Measurements from ENCODE around the gene RIPK4. TPM values are rescaled to one million over a fixed set of nuclear protein-coding genes. Genes with fewer than 3 reads are reported as not detected.
"Not testable (repeated sequence)": the region's sequence is repeated elsewhere in the genome, so short reads cannot be mapped to it uniquely, and the experiment has no call there.

The RIPK4 gene
- total RNA-seq, 1 donor from 2014 or later, result under 0.01 TPM

- no peak for DNase-seq (ENCODE audit: low read depth in 2 of 2)
Observed at GRCh38 chr21:41717573-41718330, 49.1 kb downstream of the RIPK4 start.

GRCh38 chr21:41716751-41717150 is 50.1 kb downstream of the RIPK4 start:
- DNase-seq (ENCODE audit: low read depth in 2 of 2), result no peak

DNA sequence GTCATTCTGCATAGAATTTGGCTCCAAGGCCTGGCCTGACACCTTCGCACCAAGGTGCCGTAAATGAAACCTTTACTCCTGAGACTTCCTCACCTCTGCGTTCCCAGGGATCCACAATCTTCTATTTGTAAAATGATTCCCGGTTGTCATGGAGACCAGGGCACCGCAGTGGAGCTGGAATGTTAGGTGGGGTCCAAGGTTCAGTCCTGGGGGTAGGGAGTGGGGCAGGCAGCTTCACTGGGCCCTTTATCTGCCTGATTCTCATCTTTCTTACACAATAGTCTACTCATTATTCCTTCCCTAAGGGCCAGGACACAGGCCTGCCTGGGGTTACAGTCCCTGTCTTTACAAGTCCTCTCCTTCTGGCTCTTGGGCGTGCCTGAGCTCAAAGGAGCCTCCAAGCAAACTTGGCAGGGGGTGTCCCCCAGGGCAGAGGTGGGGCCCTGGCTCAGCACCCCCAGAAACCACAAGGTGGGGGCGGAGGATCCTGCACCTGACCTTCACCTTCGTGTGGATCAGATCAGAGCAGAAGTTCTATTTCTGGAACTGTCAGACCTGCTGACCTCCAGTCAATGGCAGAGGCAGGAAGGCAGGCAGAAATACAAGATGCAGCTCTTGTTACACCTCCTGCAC is 51.1 kb downstream of the RIPK4 start:
- DNase-seq (ENCODE audit: low read depth in 2 of 2), result no peak

GRCh38 chr21:41714299-41714865 is 52.5 kb downstream of the RIPK4 start:
- not testable (repeated sequence) for DNase-seq (ENCODE audit: low read depth in 2 of 2)

DNA sequence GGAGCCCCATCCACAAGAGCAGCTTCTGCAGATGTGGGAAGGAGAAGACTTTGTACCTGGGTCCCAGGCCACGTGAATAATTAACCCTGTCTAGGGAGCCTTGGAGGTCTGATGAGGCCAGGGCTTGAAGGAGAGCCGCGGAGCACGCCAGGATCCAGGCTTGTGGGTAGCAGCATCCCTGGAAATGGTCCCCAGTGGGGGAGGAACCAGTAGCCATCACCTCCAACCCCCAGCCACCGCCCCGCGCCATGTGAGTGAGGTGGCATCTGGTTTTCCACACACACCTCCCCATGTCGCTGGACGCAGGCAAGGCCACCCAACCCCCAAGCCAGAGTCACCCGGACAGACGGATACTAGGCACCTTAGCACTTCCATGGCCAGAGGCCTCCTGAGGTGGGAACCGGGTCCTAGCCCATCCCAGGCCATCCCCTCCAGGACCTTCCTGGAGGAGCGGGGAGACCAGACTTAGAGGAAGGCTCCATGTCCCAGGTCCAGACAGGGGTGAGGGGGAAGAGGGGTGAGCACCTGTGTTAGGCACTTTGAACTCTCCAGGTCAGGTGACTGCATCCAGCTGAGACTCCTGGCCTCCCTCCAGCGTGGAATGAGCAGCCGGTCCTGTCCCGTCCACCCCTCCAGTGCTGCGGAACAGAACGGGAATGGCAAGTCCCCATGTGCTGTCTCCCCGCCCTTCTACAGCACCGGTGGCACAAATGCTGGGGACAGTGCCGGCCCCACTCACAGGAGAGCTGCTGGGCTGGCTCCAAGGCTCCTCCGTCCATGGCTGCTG is 53.2 kb downstream of the RIPK4 start:
- no peak for DNase-seq (ENCODE audit: low read depth in 2 of 2)

- DNase-seq (ENCODE audit: low read depth in 2 of 2), result no peak
Observed at GRCh38 chr21:41712730-41713129, 54.1 kb downstream of the RIPK4 start.

GRCh38 chr21:41712201-41712600 is 54.7 kb downstream of the RIPK4 start:
- DNase-seq (ENCODE audit: low read depth in 2 of 2), result no peak

DNA sequence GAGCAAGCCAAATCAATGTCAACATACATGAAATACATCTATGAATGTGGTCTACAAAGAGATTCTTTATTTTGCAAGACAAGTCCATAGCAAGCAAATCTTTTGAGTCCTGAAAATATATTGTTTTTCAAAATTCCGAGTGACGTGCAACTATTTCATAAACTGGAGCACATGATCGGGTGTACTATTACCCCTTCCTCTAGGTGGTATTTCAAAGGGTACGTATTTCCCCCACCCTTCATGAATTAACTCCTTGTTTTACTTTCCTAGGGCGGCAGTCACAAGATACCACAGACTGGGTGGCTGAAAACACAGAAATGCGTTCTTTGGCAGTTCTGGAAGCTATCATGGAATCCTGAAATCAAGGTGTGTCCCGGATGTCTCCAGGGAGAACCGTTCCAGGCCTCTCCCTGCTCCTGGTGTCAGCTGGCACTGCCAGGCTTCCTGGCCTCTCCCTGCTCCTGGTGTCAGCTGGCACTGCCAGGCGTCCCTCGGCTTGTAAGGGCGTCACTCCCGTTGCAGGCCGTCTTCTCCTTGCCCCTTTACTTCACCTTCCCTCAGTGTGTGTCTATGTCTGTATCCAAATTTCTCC is 55.3 kb downstream of the RIPK4 start:
- DNase-seq (ENCODE audit: low read depth in 2 of 2), result no peak

- no peak for DNase-seq (ENCODE audit: low read depth in 2 of 2)
Observed at GRCh38 chr21:41710823-41711160, 56.1 kb downstream of the RIPK4 start.

- DNase-seq (ENCODE audit: low read depth in 2 of 2), result no peak
Observed at GRCh38 chr21:41709965-41710822, 56.7 kb downstream of the RIPK4 start.

GRCh38 chr21:41709166-41709565 is 57.7 kb downstream of the RIPK4 start:
- DNase-seq (ENCODE audit: low read depth in 2 of 2), result no peak

GRCh38 chr21:41707960-41708330 is 58.9 kb downstream of the RIPK4 start:
- no peak for DNase-seq (ENCODE audit: low read depth in 2 of 2)

DNA sequence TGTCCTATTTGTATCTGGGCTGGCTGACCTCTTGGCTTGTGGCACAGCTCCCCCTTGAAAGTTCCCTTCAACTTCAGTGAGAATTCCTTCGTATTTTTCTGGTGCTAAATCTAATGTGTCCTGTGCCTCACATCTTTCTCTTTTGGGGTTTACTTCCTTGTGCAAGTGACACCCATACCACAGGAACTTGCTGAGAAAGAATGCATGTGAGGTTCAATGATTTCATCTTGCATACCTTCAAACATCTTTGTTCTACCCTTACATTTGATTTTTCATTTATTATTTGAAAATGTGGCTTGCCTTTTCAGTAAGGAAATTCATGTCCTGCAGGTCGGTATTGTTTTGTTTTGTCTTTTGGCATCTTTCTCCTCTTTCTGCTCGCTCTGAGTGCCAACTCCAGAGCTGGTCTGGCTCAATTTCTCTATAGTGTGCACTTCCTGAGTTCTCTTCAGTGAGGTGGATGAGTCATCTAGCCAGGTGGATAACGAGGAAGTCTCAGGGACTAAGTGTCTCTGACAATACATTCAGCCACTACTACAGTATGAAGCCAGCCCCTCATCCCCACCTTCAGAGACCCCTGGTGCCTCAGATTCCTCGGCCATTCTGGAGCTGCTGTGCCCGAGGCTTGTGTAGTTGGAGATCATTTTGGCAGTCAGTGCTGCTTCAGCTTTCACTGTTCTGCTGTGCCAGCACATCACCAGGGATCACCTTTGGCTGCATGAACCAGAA is 59.5 kb downstream of the RIPK4 start:
- no peak for DNase-seq (ENCODE audit: low read depth in 2 of 2)

GRCh38 chr21:41706678-41707077 is 60.2 kb downstream of the RIPK4 start:
- DNase-seq (ENCODE audit: low read depth in 2 of 2), result peak in 1 of 2 donors; percentile 14

DNA sequence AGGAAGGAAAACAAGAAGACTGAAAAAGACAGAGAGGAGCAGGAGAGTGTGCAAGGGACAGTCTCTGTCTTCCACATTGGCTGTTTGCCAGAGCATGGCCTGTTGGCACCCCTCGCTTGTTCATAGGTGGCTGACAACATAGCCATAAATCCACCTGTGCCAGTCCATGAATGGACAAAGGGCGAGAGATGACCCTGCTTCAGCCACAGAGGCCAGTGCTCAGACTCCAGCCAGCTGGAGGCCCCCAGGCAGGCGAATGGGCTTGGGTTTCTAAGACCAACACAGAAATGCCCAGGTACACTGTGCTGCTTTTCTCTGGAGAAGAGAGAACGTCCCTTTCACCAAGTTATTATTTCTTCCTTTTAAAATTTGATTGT is 60.6 kb downstream of the RIPK4 start:
- DNase-seq (ENCODE audit: low read depth in 2 of 2), result no peak

DNA sequence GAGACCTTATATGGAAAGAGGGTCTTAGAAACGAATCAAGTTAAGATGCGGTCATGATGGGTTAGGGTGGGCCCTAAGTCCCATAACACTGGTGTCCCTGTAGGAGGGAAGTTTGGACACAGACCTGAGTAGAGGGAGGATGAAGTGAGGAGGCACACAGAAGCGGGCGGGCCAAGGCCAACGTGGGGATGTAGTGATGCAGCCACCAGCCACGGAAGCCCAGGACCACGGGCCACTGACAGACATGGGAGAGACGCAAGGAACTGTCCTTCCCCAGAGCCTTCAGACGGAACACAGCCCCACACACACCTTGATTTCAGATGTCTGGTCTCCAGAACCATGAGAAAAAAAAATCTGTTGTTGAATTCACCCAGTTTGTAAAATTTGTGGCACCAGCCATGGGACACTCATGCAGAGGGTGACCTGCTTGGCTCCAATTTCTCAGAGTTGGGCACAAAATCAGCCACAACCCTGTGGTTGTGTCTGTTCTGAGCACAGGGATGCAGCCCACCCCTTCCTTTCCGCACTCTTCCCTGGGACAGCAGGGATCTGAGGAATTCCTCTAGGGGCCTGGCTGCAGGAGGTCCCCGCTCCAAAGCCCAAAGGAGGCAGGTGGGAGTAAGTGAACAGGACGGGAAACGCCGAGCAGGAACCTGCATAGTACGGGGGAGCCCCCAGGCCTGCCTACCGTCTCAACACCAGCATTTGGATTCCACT is 61.1 kb downstream of the RIPK4 start:
- no peak for DNase-seq (ENCODE audit: low read depth in 2 of 2)

GRCh38 chr21:41703857-41704501 is 62.9 kb downstream of the RIPK4 start:
- DNase-seq (ENCODE audit: low read depth in 2 of 2), result no peak

DNA sequence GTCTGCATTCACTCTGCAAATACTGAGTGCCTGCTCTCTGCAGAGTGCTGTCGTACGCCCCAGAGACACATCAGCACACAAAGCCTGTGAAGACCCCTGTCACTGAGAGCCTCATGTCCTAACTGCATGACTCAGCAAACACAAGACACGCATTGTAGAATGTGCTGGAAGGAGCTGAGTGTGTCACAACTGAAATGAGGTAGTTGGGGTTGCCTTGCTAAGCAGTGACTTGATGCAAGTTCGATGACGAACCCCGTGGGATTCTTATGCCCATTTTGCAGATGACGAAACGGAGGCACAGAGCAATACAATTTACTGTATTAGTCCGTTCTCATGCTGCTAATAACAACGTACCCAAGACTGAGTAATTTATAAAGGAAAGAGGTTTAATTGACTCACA is 65.1 kb downstream of the RIPK4 start:
- DNase-seq (ENCODE audit: low read depth in 2 of 2), result no peak

DNA sequence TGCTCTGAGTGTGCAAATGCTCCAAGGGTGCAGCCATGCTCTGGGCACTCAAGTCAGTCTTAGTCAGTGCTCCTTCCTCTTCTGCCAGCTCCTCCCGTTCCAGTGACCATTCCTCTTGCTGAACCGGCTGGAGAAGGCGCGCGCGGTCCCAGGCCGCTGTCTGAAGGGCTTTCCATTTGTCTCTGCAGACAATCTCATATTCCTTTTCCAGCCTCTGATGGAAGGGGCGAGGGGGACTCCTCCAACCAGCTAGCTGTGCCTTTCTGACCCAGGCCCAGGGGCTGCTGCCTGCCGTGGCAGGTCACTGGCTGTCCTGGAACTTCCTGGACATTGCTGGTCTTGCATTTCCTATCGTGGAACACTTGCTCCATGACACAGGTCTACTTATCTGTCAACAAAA is 67.5 kb downstream of the RIPK4 start:
- no peak for DNase-seq (ENCODE audit: low read depth in 2 of 2)
